NCI-H2107 (cell line): ENCODE measurements around the gene CHST3.

Source experiments
- DNase-seq: peaks from one replicate; lab custom pipeline; 2025; lab: John Stamatoyannopoulos, UW

Gene CHST3

DNA sequence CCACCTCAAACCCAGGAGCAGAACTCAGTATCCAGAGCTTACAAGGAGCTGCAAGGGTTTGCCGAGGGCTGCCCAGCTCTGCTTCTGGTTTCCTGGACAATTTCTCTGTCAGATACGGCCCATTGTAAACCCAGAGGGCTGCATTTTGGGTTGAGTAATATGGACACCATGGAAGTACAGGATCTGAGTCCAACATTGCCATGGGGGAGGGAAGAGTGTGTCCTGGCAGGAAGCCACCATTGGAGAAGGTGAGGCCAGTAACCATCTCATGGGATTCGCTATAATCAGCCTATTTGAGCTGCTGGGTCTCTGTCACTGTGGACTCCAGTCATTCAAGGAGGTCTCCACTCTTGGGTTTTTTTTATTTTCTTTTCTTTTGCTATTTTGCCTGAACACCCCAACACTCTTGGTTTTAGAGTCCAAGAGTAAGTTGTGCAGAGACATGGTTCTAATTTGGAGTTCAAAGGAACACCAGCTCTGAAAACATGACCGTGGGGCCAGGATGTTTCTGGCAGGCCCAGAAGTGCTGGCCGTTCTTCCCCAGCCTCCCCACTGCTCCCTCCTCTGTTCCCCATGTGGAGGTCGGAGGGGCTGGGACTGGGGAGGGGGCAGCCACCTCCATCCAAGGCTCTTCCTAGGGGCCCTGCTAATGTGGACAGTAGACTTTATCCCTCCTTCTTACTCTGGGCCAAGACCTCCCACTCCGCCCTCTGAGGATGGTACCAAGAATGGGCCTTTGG, 46.2 kb downstream of the CHST3 start:
- DNase-seq, result no peak

GRCh38 chr10:72011016-72011415, 46.8 kb downstream of the CHST3 start:
- no peak for DNase-seq

GRCh38 chr10:72011468-72011867, 47.3 kb downstream of the CHST3 start:
- DNase-seq, result no peak

- no peak for DNase-seq
Measured at GRCh38 chr10:72011976-72012512, 47.8 kb downstream of the CHST3 start.

- no peak for DNase-seq
Measured at GRCh38 chr10:72012796-72013195, 48.6 kb downstream of the CHST3 start.

DNA sequence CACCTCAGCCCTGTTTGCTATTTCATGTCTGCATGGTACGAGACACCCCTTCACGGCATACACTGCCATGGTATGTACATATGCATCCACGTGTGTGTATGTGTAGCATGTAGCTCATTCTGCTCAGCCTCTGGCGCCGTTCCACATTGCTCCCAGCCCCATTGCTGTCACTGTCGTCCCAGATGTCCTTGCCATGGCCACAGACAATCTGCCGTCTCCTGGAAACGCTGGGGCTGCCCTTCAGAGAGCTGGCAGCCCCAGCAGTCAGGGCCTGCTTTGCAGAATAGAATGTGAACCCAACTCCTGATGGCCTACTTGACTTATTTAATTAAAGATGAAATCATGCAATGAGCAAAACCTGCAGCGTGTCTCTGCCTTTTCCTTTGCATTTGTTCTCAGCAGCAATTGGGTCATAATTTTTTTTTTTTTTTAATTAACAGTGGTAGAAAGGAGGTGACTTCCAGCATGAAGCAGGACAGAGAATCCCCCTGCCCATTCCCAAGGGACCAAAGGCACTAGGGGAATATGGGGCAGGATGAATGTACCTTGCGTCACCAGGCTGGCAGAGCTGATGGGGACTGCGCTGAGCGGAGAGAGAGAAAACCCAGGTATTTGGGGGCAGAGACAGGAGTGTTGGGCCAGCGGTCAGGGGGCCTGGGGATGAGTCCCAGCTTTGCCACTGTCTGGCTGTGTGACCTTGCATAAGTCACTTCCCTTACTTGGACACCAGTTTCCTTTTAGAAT, 49.2 kb downstream of the CHST3 start:
- DNase-seq, result no peak

DNA sequence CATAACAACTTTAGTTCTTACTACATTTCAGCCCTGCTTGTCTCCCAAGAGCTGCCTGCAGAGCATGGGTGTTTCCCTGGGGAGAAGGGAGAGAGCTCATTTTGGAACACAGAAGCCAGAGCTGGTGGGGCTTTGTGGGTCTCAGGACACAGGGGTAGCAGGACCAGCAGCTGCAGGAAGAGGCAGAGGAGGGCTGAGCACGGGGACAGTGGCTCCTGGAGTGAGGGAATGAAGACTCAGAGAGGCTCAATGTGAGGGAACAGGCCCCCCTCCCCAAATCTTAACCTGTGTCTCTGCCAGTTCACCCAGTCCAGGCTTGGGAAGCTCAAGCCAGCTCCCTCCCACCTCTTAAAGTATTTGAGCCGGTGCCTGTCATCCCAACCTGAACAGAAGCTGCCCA, 50.0 kb downstream of the CHST3 start:
- DNase-seq, result no peak

DNA sequence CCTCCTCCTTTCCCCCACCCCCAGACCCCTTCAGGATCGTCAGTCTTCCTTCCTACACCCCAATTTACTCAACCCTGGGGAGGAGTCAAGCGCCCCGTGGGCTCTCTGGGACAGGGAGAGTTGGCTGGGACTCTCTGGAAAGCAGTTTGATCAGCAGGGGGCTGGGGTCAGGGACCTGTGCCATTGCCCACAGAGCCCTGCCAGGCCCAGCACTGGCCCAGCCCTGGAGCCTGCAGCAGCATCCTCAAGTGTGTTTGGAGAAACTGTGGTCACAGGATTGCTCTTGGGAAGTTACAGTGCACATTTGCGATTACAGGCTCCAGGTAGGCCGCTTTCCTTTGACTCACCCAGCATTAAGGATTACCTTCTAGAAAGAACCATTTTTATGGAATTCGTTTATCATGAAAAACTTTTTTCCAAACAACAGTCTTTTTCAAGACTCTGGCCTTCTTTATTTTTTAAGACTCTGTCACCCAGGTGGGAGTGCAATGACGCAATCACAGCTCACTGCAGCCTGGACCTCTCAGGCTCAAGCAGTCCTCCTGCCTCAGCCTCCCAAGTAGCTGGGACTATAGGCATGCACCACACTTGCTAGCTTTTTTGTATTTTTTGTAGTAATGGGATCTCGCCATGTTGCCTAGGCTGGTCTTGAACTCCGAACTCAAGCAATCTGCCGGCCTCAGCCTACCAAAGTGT, 50.7 kb downstream of the CHST3 start:
- no peak for DNase-seq

DNA sequence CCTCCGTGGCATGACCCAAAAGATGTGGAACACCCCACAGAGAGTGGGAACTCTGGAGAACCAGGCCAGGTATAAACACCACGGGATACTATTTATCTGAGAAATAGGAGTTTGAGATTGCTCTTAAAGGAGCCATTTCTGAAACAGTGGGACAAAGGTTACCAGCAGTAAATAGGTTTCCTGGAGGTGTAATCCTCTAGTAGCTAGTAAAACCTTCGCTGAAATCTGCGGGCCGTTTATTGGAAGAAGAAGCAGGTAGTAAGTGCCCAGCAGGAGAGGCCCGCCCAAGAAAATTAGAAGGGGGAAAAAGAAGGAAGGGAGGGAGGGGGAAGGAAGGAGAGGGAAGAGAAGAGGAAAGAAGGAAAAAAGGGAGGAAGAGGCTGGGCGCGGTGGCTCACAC, 51.6 kb downstream of the CHST3 start:
- no peak for DNase-seq

- no peak for DNase-seq
Measured at GRCh38 chr10:72016608-72017300, 52.6 kb downstream of the CHST3 start.

- no peak for DNase-seq
Measured at GRCh38 chr10:72019085-72019876, 55.1 kb downstream of the CHST3 start.

DNA sequence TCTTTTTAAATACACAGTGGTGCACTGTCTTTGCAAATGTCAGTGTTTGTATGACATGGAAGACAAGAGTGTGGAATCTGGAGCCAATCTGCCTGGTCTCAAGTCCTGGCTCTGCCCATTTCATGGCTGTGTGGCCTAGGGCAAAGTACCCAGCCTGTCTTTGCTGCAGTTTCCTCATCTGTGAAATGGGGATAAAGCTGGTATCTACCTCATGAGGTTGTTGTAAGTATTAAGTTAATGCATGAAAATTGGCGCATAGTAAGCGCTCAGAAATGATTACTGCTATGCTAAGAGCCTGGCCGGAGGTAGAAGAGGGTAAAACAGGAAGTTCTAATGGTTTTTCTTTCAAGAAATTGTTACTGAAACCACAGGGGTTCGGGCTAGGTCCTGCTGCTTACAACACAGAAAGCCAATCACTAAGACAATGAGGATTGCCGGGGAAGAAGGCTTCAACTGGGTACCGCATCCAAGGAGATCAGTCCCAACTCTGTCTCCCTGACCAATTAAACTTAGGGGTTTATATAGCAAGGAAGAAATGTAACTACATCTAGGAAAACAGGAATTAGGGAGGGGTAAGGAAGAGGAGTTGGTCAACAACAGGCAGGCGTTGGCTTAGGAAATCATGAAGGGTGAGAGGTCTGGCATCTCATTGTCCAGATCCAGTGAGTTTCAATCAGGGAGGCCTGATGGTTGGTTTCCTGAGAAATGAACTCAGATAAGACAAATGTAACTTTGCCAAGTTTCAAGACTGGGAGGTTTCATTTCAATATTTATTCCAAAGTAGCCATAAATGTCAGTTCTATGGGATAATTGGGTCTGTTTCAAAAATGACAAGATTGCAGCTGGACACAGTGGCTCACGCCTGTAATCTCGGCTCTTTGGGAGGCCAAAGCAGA, 57.0 kb downstream of the CHST3 start:
- DNase-seq, result no peak

DNA sequence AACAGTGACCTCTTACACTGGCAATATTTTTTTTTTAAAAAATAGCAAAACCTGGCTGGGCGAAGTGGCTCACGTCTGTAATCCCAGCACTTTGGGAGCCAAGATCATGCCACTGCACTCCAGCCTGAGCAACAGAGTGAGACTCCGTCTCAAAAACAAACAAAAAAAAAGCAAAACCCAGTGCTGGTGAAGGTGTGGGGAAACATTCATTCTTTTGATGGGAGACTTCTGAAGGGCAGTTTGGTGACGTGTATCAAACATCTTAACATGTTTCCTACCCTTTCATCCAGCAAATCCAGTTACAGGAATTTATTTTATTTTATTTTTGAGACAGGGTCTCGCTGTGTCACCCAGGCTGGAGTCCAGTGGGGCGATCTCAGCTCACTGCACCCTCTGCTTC, 58.0 kb downstream of the CHST3 start:
- DNase-seq, result no peak

DNA sequence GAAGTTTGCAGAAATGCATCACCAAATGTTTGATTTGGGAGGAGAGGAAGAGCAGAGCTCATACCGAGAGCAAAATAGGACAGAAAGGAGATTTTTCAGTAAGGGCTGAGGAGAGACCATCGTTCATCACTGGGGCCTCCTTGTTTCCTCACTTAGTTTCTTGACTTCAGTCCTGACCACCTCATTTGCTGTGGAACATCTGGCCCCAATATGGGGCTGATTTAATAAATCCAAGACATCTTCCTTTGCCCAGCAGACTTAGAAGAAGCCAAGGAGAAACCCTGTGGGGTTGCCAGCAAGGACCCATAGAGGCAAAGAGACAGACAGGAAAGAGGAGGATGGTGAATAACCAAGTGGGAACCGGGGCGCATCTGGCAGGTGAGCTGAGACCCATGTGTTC, 60.4 kb downstream of the CHST3 start:
- DNase-seq, result no peak

GRCh38 chr10:72025400-72025799, 61.2 kb downstream of the CHST3 start:
- DNase-seq, result no peak

- no peak for DNase-seq
Measured at GRCh38 chr10:72025832-72026231, 61.6 kb downstream of the CHST3 start.

DNA sequence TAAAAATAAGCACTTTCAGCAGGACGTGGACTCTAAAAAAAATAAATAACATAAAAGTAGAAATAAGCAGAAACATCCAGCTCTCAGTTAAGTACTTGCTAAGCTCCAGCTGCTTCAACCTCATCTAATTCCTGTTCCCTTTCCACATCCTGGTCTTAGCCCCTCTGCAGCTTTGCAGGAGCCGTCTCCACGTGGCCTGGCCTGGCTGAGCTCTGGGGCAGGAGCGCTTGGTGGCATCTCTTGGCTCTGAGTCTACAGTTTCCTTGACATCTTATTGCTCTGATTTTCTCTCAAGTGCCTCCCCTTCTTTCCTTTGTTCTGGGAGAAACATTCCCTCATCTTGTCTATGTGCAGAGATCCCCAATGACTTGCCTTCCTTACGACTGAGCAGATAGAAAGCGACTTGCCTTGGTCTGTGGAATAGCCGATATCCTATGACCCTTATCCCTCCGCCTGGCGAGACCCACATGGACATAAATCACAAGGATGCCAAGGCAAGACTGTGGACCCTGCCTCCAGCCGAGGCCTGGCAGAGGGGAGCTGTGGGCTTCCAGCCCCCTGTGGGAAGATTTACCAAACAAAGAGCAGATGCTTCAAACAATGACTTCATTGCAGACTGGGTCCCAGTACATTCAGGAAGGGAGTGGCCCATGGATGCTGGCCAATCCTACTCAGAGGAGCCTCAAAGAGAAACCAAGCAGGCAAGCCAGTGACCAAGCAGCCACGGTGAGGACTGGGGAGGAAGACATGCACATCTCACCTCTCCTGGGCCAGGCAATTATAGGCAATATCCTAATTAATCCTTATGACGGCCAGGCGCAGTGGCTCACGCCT, 62.3 kb downstream of the CHST3 start:
- DNase-seq, result no peak

DNA sequence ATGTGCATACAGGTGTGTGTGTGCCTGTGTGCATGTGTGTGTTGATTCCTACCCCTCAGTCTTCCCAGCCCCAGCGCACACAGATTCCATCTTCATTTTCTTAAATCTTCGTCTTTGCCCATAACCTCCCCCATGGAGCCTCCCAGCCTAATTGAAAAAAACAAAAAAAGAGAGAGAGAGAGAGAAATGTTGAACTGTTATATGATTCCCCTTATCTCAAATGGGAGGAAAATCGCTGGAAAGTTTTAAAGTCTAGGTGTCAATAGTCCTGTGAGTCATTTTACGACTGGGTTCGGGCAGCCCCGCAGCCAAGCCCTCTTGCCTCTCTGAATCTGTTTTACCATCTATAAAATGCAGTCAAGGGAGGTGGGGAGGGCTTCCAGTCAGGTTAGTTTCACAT, 63.3 kb downstream of the CHST3 start:
- DNase-seq, result no peak

GRCh38 chr10:72029414-72029813, 65.2 kb downstream of the CHST3 start:
- no peak for DNase-seq
